ENCODE results near the gene CAMK4. TPM values are rescaled to one million over a fixed set of nuclear protein-coding genes. Genes with fewer than 3 reads are reported as not detected.

The CAMK4 gene
- total RNA-seq, 1 donor from 2014 or later: 5.0 TPM

- H3K27ac Mint-ChIP-seq: no peak overlapping the region
- no peak for DNase-seq (ENCODE audit: low spot score)
- no peak overlapping the region for H3K4me3 Mint-ChIP-seq
- Histone ChIP-seq H2AFZ (replicated peaks) (no peak overlapping the region), H3K4me3 (no peak overlapping the region), H3K27ac (no peak overlapping the region), H3K27me3 (no peaks in the 10 kb centered on the region), H3K4me2 (no peak overlapping the region), H3K79me2 (ENCODE audit: low read depth) (no peaks in the 10 kb centered on the region), H3K9me3 (ENCODE audit: low read depth) (peaks cover 3% of the 10 kb centered on the region), H3K4me1 (peaks cover 11% of the 10 kb centered on the region), H3K9ac (no peak overlapping the region), H4K20me1 (ENCODE audit: low read depth) (no peaks in the 10 kb centered on the region), H3F3A (ENCODE audit: low read depth) (no peaks in the 10 kb centered on the region), H3K36me3 (no peaks in the 10 kb centered on the region)
- H3K27me3 Mint-ChIP-seq (ENCODE audit: insufficient read depth, low read depth): no peaks in the 10 kb centered on the region
- H3K9me3 Mint-ChIP-seq: no peaks in the 10 kb centered on the region
- peaks cover 6% of the 10 kb centered on the region for H3K4me1 Mint-ChIP-seq
- no peaks in the 10 kb centered on the region for H3K36me3 Mint-ChIP-seq
- TF ChIP-seq EZH2phosphoT487 (IDR thresholded peaks at IDR 0.05) (no peak), CTCF (IDR thresholded peaks at IDR 0.05) (no peak), EZH2 (IDR thresholded peaks at IDR 0.05) (no peak)
Measured at GRCh38 chr5:111535879-111536549, 311.8 kb downstream of the CAMK4 start.

DNA sequence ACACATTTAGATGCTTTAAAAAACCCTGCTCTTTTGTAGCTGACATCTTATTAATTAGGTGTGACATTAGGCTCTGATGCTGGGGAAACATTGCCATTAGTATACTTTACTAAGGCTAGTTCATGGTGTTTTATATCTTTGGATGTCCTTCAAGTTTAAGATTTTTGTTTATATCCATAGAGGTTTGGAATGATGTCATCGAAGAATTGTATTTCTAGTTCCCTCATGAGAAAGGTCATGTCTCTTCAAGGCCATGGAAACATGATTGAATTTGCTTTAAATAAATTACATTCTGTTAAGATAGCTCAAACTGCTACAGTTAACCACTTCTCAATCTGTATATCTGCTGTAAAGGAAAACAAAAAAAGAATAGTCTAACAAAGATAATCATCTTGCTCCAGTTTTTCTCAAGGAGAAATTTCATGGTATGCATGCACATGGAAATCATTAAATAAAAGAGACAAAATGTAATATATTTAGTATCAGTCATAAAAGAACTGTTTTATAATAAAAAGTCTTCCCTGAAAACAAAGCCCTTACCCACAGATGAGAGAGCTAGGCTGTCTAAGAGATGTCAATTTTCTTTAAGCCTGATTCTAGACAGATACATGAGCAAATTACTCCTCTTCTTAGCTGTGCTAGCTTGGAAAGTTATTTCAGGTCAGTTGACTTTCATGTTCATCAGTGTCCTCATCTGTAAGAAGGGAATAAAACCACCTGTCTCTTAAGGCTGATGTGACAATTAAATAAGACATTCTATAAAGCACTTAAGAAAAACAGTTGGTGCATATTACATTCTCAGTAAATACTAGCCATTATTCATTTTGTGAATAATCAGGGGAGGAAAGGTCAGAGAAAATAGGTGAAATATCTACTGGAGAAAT lies 313.2 kb downstream of the CAMK4 start:
- no peak for DNase-seq (ENCODE audit: low spot score)
- peaks cover 9% of the 10 kb centered on the region for H3K4me1 ChIP-seq
- no peaks in the 10 kb centered on the region for H3F3A ChIP-seq (ENCODE audit: low read depth)
- H3K27me3 ChIP-seq: no peaks in the 10 kb centered on the region
- no peaks in the 10 kb centered on the region for H3K79me2 ChIP-seq (ENCODE audit: low read depth)
- no peak overlapping the region for H3K27ac Mint-ChIP-seq
- H3K4me1 Mint-ChIP-seq: peaks cover 6% of the 10 kb centered on the region
- H3K36me3 Mint-ChIP-seq: no peaks in the 10 kb centered on the region
- H3K9ac ChIP-seq: no peak overlapping the region
- H3K4me3 ChIP-seq: no peak overlapping the region
- no peak overlapping the region for H3K4me3 Mint-ChIP-seq
- H3K9me3 ChIP-seq (ENCODE audit: low read depth): peaks cover 3% of the 10 kb centered on the region
- H3K4me2 ChIP-seq: no peak overlapping the region
- no peaks in the 10 kb centered on the region for H3K36me3 ChIP-seq
- H4K20me1 ChIP-seq (ENCODE audit: low read depth): no peaks in the 10 kb centered on the region
- no peaks in the 10 kb centered on the region for H3K27me3 Mint-ChIP-seq (ENCODE audit: insufficient read depth, low read depth)
- H3K9me3 Mint-ChIP-seq: no peaks in the 10 kb centered on the region
- no peak overlapping the region for H3K27ac ChIP-seq
- no peak overlapping the region for H2AFZ ChIP-seq (replicated peaks)
- TF ChIP-seq EZH2 (IDR thresholded peaks at IDR 0.05) (no peak), EZH2phosphoT487 (IDR thresholded peaks at IDR 0.05) (no peak), CTCF (IDR thresholded peaks at IDR 0.05) (no peak)

Other genes starting within 250 kb of the CAMK4 start
- gene TSLP, start 152.7 kb upstream of the CAMK4 start, total RNA-seq (ENCODE audit: low replicate concordance): not detected in 2 replicates
- gene WDR36, start 132.0 kb upstream of the CAMK4 start, total RNA-seq (ENCODE audit: low replicate concordance): 38.5 and 60.1 TPM in 2 replicates